Kidney epithelial cell (primary cell): ENCODE results near the gene TSG101. TPM values are rescaled to one million over a fixed set of nuclear protein-coding genes. Genes with fewer than 3 reads are reported as not detected.

Experiments
- DNase-seq: peaks from one replicate; pipeline ENCODE4 v3.0.0-alpha.2; 2010; ENCODE audit warnings: low read depth
- H3K27me3 ChIP-seq: 2 replicates; pipeline ENCODE4 v1.6.0; 2011; ENCODE audit warnings: low read length; ENCODE audit not compliant: control insufficient read depth, insufficient read depth
- H3K36me3 ChIP-seq: 2 replicates; pipeline ENCODE4 v1.5.1; 2011; ENCODE audit warnings: low read length; ENCODE audit not compliant: control insufficient read depth, insufficient read depth
- H3K4me3 ChIP-seq: 2 replicates; pipeline ENCODE4 v1.5.1; 2011; ENCODE audit warnings: low read depth, mild to moderate bottlenecking, control low read depth, low read length
- CTCF ChIP-seq: IDR thresholded peaks from 2 replicates; pipeline ENCODE4 v1.5.1; 2011; ENCODE audit warnings: mild to moderate bottlenecking, moderate library complexity, low read length, control low read depth, inconsistent platforms; ENCODE audit not compliant: insufficient read depth, poor library complexity, severe bottlenecking
- total RNA-seq: library from RNA; depleted of rRNA; stranded (reverse); fragments of >200 nt; gene quantifications from 2 replicates; pipeline ENCODE4 v1.2.3, GENCODE V29; 2015

TSG101 gene
- total RNA-seq, 1 donor from 2014 or later: 180 TPM

- H3K4me3 ChIP-seq: no peak overlapping the region
- no peaks in the 10 kb centered on the region for H3K27me3 ChIP-seq
- no peak for DNase-seq
- TF ChIP-seq CTCF: no peak
- no peaks in the 10 kb centered on the region for H3K36me3 ChIP-seq
These were observed 67.1 kb downstream of the TSG101 start for GRCh38 chr11:18459634-18460033.

GRCh38 chr11:18457450-18457849, 69.3 kb downstream of the TSG101 start:
- H3K4me3 ChIP-seq: no peak overlapping the region
- H3K27me3 ChIP-seq: no peaks in the 10 kb centered on the region
- no peak for DNase-seq
- H3K36me3 ChIP-seq: no peaks in the 10 kb centered on the region
- no peak for TF ChIP-seq CTCF

- no peak for TF ChIP-seq CTCF
- H3K36me3 ChIP-seq: no peaks in the 10 kb centered on the region
- H3K4me3 ChIP-seq: no peak within 1 kb of the TSS
- no peak for DNase-seq
- no peaks in the 10 kb centered on the region for H3K27me3 ChIP-seq
These were observed 70.9 kb downstream of the TSG101 start, which contains the start of gene LDHAL6A for GRCh38 chr11:18455686-18456372. Gene LDHAL6A, plus strand, starts transcription at chr11:18455856. Its CDS starts 825 bp downstream, at chr11:18456681.

GRCh38 chr11:18452927-18453326, 73.8 kb downstream of the TSG101 start:
- Histone ChIP-seq H3K36me3 (no peaks in the 10 kb centered on the region), H3K4me3 (no peak overlapping the region), H3K27me3 (no peaks in the 10 kb centered on the region)
- DNase-seq: peak; percentile 1
- TF ChIP-seq CTCF: no peak

- no peaks in the 10 kb centered on the region for H3K36me3 ChIP-seq
- DNase-seq: no peak
- no peak for TF ChIP-seq CTCF
- no peak overlapping the region for H3K4me3 ChIP-seq
- H3K27me3 ChIP-seq: no peaks in the 10 kb centered on the region
These were observed 77.5 kb downstream of the TSG101 start for GRCh38 chr11:18449251-18449650.

GRCh38 chr11:18438691-18439090, 88.1 kb downstream of the TSG101 start:
- no peaks in the 10 kb centered on the region for H3K36me3 ChIP-seq
- TF ChIP-seq CTCF: no peak
- no peak for DNase-seq
- no peak overlapping the region for H3K4me3 ChIP-seq
- H3K27me3 ChIP-seq: no peaks in the 10 kb centered on the region
